Vagina (tissue), 2 donors: Measurements from ENCODE around the gene NAP1L4.

Experiments used
- POLR2A ChIP-seq, 2 donors: fragments of 450-650 bp; IDR thresholded peaks; one replicate each; pipeline ENCODE4 v1.6.1; 2017; ENCODE audit warnings: antibody characterized with exemption in 2 of 2, mild to moderate bottlenecking in 2 of 2, moderate library complexity in 2 of 2
- TF ChIP-seq, protein P1 (sequence below), 3 experiments: fragments of 450-650 bp in 2 of 3; fragments of 200-600 bp in 1 of 3; sonication (generic) in 1 of 3; IDR thresholded peaks; one replicate each; pipeline ENCODE4 v1.5.1; 2017 to 2019; ENCODE audit warnings: antibody characterized with exemption in 3 of 3, mild to moderate bottlenecking in 2 of 3, moderate library complexity in 2 of 3

GRCh38 chr11:3006505-3007260 lies 14.6 kb upstream of the NAP1L4 start:
- TF ChIP-seq, protein P1, sequence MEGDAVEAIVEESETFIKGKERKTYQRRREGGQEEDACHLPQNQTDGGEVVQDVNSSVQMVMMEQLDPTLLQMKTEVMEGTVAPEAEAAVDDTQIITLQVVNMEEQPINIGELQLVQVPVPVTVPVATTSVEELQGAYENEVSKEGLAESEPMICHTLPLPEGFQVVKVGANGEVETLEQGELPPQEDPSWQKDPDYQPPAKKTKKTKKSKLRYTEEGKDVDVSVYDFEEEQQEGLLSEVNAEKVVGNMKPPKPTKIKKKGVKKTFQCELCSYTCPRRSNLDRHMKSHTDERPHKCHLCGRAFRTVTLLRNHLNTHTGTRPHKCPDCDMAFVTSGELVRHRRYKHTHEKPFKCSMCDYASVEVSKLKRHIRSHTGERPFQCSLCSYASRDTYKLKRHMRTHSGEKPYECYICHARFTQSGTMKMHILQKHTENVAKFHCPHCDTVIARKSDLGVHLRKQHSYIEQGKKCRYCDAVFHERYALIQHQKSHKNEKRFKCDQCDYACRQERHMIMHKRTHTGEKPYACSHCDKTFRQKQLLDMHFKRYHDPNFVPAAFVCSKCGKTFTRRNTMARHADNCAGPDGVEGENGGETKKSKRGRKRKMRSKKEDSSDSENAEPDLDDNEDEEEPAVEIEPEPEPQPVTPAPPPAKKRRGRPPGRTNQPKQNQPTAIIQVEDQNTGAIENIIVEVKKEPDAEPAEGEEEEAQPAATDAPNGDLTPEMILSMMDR (IDR thresholded peaks at IDR 0.05) = no peak
- TF ChIP-seq POLR2A (IDR thresholded peaks at IDR 0.05) = no peak
